PC-9 (cell line): ENCODE measurements around the gene TMEM131L. TPM values are rescaled to one million over a fixed set of nuclear protein-coding genes. Genes with fewer than 3 reads are reported as not detected.

Source experiments
- BruUV-seq: library from RNA; stranded (reverse); fragments of 400-500 nt; replicated peaks from 2 replicates; lab custom pipeline; 2021; lab: Mats Ljungman, UMichigan
- CTCF ChIA-PET: fragments of 300-600 bp; sonication (Branson Sonifier 250); formaldehyde crosslinking; loops from one replicate; lab custom pipeline; 2022; ENCODE audit warnings: antibody characterized with exemption; lab: Charles Lee
- POLR2A ChIA-PET: fragments of 300-600 bp; sonication (Branson Sonifier 250); formaldehyde crosslinking; loops from one replicate; lab custom pipeline; 2022; ENCODE audit warnings: antibody characterized with exemption; ENCODE audit not compliant: unreplicated experiment; lab: Charles Lee
- DNase-seq, 2 experiments: peaks; one replicate each; pipeline versions ENCODE4 v3.0.0 to v3.0.0-alpha.2; 2015 to 2022; ENCODE audit warnings: mixed read lengths in 1 of 2
- H2AFZ ChIP-seq: fragments of 200-600 bp; sonication (generic); 2 replicates; pipeline ENCODE4 v1.8.1; 2017; ENCODE audit warnings: antibody characterized with exemption
- H3F3A ChIP-seq: fragments of 200-600 bp; sonication (generic); 2 replicates; pipeline ENCODE4 v1.8.1; 2017; ENCODE audit warnings: antibody characterized with exemption, mild to moderate bottlenecking, low read depth; ENCODE audit not compliant: insufficient read depth
- H3K27ac ChIP-seq: fragments of 200-600 bp; sonication (generic); 2 replicates; pipeline ENCODE4 v1.6.1; 2016; ENCODE audit warnings: mixed run types
- H3K27me3 ChIP-seq: fragments of 200-600 bp; sonication (generic); 2 replicates; pipeline ENCODE4 v1.6.1; 2016; ENCODE audit warnings: low read depth, mixed run types; ENCODE audit not compliant: insufficient read depth
- H3K36me3 ChIP-seq: fragments of 200-600 bp; sonication (generic); 2 replicates; pipeline ENCODE4 v1.6.1; 2016; ENCODE audit warnings: low read depth, mixed run types
- H3K4me1 ChIP-seq: fragments of 200-600 bp; sonication (generic); replicated peaks from 2 replicates; pipeline ENCODE4 v1.6.1; 2016; ENCODE audit warnings: mixed run types; ENCODE audit not compliant: insufficient read depth
- H3K4me2 ChIP-seq: fragments of 200-600 bp; sonication (generic); 2 replicates; pipeline ENCODE4 v1.6.1; 2017; ENCODE audit warnings: mixed run types
- H3K4me3 ChIP-seq: fragments of 200-600 bp; sonication (generic); 2 replicates; pipeline ENCODE4 v1.6.1; 2016; ENCODE audit warnings: mixed run types
- H3K79me2 ChIP-seq: fragments of 200-600 bp; sonication (generic); 2 replicates; pipeline ENCODE4 v1.6.1; 2017; ENCODE audit warnings: low read depth, mixed run types
- H3K9me2 ChIP-seq: fragments of 200-600 bp; sonication (generic); 2 replicates; pipeline ENCODE4 v1.8.1; 2017; ENCODE audit warnings: mild to moderate bottlenecking; ENCODE audit not compliant: insufficient read depth
- H3K9me3 ChIP-seq: fragments of 200-600 bp; sonication (generic); 2 replicates; pipeline ENCODE4 v1.8.1; 2016; ENCODE audit warnings: low read depth; ENCODE audit not compliant: insufficient read depth
- H4K20me1 ChIP-seq: fragments of 200-600 bp; sonication (generic); 2 replicates; pipeline ENCODE4 v1.8.1; 2017; ENCODE audit not compliant: insufficient read depth
- EZH2 ChIP-seq: fragments of 200-600 bp; sonication (generic); IDR thresholded peaks from 2 replicates; pipeline ENCODE4 v1.8.0; 2017; ENCODE audit warnings: antibody characterized with exemption, low read depth
- intact Hi-C: fragments of 100-400 bp; cut with micrococcal nuclease; formaldehyde crosslinking; loops from one replicate; pipeline ENCODE4 v1.10.0; 2022; ENCODE audit not compliant: unreplicated experiment
- total RNA-seq: library from RNA; stranded (reverse); gene quantifications from 2 replicates; pipeline ENCODE4 v1.2.3, GENCODE V29; 2021
- TF ChIP-seq, protein P1 (sequence below): fragments of 200-600 bp; sonication (generic); conservative IDR thresholded peaks from 2 replicates; pipeline ENCODE4 v1.6.1; 2017; ENCODE audit warnings: mixed run types, antibody characterized with exemption, mild to moderate bottlenecking, moderate library complexity

The TMEM131L gene
- total RNA-seq, 1 experiment from 2014 or later: 3.8 TPM

DNA sequence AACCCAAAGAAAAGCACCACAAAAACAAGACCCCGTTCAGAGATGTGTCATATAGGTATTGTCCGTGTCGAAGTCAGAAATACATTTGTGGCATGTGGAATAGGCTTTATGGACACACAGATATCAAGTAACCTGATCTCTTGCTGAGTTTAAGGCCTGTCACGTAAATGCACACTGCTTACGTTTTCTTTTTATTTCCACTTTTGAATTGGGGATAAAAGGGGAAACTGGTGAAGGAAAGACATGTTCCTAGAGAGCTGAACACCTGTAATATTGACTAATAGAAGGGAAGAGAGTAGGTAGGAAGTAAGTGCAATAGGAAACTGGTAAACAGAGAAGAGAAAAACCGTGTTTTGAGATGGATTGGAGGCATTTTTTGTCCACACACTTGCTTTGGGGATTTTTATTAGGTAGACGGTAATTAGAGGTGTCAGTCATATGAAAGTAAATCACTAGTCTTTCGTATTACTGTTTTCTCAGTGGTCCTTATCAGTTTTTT lies 24.9 kb downstream of the TMEM131L start:
- no peaks in the 10 kb centered on the region for H3K9me3 ChIP-seq
- no peaks in the 10 kb centered on the region for H3K36me3 ChIP-seq
- H2AFZ ChIP-seq: no peak overlapping the region
- H3F3A ChIP-seq: peaks cover 31% of the 10 kb centered on the region
- no peak overlapping the region for H3K4me2 ChIP-seq
- DNase-seq: no peak
- H3K27me3 ChIP-seq: no peaks in the 10 kb centered on the region
- H3K4me1 ChIP-seq: peaks cover 43% of the 10 kb centered on the region
- POLR2A ChIA-PET: no interaction called here
- no peaks in the 10 kb centered on the region for H4K20me1 ChIP-seq
- H3K27ac ChIP-seq: no peak overlapping the region
- CTCF ChIA-PET: no interaction called here
- no TSS peak for BruUV-seq
- intact Hi-C loops: no loop called here
- H3K9me2 ChIP-seq: no peaks in the 10 kb centered on the region
- TF ChIP-seq, protein P1, sequence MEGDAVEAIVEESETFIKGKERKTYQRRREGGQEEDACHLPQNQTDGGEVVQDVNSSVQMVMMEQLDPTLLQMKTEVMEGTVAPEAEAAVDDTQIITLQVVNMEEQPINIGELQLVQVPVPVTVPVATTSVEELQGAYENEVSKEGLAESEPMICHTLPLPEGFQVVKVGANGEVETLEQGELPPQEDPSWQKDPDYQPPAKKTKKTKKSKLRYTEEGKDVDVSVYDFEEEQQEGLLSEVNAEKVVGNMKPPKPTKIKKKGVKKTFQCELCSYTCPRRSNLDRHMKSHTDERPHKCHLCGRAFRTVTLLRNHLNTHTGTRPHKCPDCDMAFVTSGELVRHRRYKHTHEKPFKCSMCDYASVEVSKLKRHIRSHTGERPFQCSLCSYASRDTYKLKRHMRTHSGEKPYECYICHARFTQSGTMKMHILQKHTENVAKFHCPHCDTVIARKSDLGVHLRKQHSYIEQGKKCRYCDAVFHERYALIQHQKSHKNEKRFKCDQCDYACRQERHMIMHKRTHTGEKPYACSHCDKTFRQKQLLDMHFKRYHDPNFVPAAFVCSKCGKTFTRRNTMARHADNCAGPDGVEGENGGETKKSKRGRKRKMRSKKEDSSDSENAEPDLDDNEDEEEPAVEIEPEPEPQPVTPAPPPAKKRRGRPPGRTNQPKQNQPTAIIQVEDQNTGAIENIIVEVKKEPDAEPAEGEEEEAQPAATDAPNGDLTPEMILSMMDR: no peak
- TF ChIP-seq EZH2: no peak
- H3K4me3 ChIP-seq: no peak overlapping the region
- no peaks in the 10 kb centered on the region for H3K79me2 ChIP-seq

DNA sequence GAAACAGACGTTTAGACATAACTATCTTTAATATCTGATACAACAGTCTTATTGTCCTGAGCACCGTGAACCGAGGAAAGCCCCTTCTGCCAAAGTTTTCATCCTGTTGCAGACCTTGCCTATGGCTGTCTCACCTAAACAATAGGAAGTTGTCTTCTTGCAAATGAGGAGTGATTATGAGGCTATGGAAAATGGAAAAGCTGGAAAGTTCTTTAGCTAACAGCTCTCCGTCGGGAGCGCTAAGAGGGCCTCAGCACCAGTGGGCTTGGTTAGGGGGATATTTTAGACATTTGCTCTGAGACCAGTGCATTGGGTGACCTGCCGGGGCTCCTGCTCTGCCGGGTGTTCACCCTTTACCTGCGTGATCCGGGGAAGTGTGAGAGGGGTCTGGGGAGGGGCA lies 28.4 kb downstream of the TMEM131L start:
- H2AFZ ChIP-seq: no peak overlapping the region
- no peak for DNase-seq
- no peaks in the 10 kb centered on the region for H3K9me3 ChIP-seq
- CTCF ChIA-PET: interaction anchor here (1.6 kb wide), 1 partner anchor 8 kb away, joined by 5 read pairs; no protein-coding TSS in a partner anchor
- H3K27me3 ChIP-seq: no peaks in the 10 kb centered on the region
- peak overlapping the region; percentile 66; the same call in 1 of the 2 replicates for H3K27ac ChIP-seq
- H3K4me2 ChIP-seq: no peak overlapping the region
- H3K9me2 ChIP-seq: no peaks in the 10 kb centered on the region
- H3K4me1 ChIP-seq: peaks cover 48% of the 10 kb centered on the region
- H3K79me2 ChIP-seq: no peaks in the 10 kb centered on the region
- no TSS peak for BruUV-seq
- POLR2A ChIA-PET: no interaction called here
- H3K4me3 ChIP-seq: no peak overlapping the region
- peaks cover 31% of the 10 kb centered on the region; the same call in 1 of the 2 replicates for H3F3A ChIP-seq
- no peaks in the 10 kb centered on the region for H3K36me3 ChIP-seq
- TF ChIP-seq, protein P1: no peak
- TF ChIP-seq EZH2: no peak
- H4K20me1 ChIP-seq: no peaks in the 10 kb centered on the region
- intact Hi-C loops: no loop called here

DNA sequence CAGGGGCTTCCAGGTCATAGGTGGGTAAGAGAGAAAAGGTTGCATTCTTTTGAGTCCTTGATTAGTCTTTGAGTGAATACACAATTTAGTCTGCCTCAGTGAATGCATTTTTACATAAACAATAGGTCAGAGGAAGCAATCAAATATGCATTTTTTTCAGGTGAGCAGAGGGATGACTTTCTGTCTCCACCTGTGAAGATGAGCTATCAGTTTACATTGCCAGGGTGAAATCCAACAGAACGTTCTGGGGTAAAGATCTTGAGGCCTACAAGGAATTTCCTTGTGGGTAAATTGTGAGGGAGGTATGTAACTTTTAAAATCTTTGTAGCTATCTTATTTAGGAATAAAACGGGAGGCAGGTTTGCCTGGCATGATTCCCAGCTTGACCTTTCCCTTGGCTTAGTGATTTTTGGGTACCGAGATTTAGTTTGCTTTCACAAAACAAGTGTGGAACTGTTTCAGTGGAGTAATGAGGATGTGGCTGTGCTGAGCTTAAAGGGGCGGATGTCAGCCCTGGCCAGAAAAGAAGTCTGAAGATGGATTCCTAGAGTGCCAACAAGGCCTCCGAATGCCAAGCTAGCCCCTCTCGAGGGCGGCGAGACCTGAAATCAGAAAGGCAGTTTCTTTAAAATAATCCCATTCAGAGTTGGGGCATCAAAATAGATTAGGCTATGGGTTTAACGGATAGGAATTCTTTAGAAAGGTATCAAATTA lies 29.5 kb downstream of the TMEM131L start:
- no TSS peak for BruUV-seq

More for the DNA sequence above, 29.5 kb downstream of the TMEM131L start:
- Histone ChIP-seq H3K36me3 (no peaks in the 10 kb centered on the region), H3K27me3 (no peaks in the 10 kb centered on the region), H3K9me2 (no peaks in the 10 kb centered on the region), H3K4me1 (peaks cover 48% of the 10 kb centered on the region), H3K4me2 (peak overlapping the region; percentile 48), H3K9me3 (no peaks in the 10 kb centered on the region), H3F3A (peaks cover 31% of the 10 kb centered on the region; the same call in 1 of the 2 replicates), H3K79me2 (no peaks in the 10 kb centered on the region), H3K4me3 (no peak overlapping the region), H2AFZ (no peak overlapping the region), H3K27ac (peak overlapping the region; percentile 66), H4K20me1 (no peaks in the 10 kb centered on the region)
- ChIA-PET CTCF (interaction anchor here (0.5 to 1.6 kb wide), 2 partner anchors 9 to 70 kb away, joined by 3 to 5 read pairs; no protein-coding TSS in a partner anchor), POLR2A (no interaction called here)
- intact Hi-C loops: loop anchor here (5.0 kb wide), 1 partner anchor 498 kb away; no protein-coding TSS in a partner anchor
- DNase-seq: peak in 1 of 2 experiments; percentile 73
- TF ChIP-seq, protein P1: no peak
- no peak for TF ChIP-seq EZH2
